ENCODE results near the gene LRRFIP2.

Gene LRRFIP2

DNA sequence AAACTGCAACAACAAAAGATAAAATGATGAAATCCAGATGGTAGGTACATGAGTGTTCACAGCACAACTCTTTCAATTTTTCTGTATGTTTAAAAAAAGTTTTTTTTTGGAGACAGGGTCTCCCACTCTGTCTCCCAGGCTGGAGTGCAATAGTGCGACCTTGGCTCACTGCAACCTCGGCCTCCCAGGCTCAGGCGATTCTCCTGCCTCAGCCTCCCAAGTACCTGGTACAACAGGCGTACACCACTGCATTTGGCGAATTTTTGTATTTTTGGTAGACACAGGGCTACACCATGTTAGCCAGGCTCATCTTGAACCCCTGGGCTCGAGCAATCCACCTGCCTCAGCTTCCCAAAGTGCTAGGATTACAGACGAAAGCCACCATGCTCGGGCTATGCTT is 18.6 kb downstream of the LRRFIP2 start:
- no peaks in the 10 kb centered on the region for H3K27me3 ChIP-seq (ENCODE audit: insufficient read depth, poor library complexity, severe bottlenecking)
- no peak for DNase-seq (ENCODE audit: low read depth in 1 of 2, low spot score in 1 of 2)
- TF ChIP-seq REST (IDR thresholded peaks at IDR 0.05; ENCODE audit: insufficient replicate concordance, low read depth) = no peak
- TF ChIP-seq GABPA (IDR thresholded peaks at IDR 0.05; ENCODE audit: low read depth) = no peak
- no peak for TF ChIP-seq POLR2AphosphoS5 (IDR thresholded peaks at IDR 0.05; ENCODE audit: low read depth)
- TF ChIP-seq SPI1 (IDR thresholded peaks at IDR 0.05; ENCODE audit: borderline replicate concordance, low read depth) = no peak
- TF ChIP-seq, protein P1, sequence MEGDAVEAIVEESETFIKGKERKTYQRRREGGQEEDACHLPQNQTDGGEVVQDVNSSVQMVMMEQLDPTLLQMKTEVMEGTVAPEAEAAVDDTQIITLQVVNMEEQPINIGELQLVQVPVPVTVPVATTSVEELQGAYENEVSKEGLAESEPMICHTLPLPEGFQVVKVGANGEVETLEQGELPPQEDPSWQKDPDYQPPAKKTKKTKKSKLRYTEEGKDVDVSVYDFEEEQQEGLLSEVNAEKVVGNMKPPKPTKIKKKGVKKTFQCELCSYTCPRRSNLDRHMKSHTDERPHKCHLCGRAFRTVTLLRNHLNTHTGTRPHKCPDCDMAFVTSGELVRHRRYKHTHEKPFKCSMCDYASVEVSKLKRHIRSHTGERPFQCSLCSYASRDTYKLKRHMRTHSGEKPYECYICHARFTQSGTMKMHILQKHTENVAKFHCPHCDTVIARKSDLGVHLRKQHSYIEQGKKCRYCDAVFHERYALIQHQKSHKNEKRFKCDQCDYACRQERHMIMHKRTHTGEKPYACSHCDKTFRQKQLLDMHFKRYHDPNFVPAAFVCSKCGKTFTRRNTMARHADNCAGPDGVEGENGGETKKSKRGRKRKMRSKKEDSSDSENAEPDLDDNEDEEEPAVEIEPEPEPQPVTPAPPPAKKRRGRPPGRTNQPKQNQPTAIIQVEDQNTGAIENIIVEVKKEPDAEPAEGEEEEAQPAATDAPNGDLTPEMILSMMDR (IDR thresholded peaks at IDR 0.05; ENCODE audit: insufficient read depth, low read length) = no peak
- no peak overlapping the region for H3K4me3 ChIP-seq (replicated peaks; ENCODE audit: insufficient read depth, low read length)
- H3K27ac ChIP-seq (replicated peaks) = no peak overlapping the region

DNA sequence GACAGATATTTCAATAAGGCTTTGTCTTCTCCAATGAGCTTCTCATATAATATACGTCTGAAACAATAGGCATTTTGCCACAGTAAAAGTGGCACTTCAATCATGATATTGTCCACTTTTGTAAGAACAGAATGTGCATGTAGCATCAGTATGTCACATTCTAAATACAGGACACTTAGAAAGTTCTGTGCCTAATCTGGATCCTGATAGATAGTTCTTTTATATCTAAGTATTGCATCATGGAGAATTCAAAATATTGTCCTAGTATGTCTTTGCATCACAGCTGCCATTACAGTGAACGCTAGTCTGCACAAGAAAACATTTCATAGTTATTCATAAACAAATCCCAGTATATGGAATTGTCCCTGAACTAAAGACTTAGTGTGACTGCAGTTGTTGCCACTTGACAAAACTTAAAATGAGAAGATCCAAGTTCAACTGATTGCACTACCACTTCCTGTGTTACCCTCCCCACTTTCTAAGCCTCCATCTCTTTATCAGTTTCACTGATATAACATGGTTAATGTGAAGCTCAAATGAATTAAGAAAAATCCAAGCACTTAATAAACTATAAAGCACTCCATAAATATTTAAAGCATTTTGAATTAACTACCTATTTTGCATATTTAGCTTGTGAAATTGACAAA is 19.6 kb downstream of the LRRFIP2 start:
- no peak for TF ChIP-seq SPI1 (IDR thresholded peaks at IDR 0.05; ENCODE audit: borderline replicate concordance, low read depth)
- no peak for TF ChIP-seq GABPA (IDR thresholded peaks at IDR 0.05; ENCODE audit: low read depth)
- TF ChIP-seq, protein P1 (IDR thresholded peaks at IDR 0.05; ENCODE audit: insufficient read depth, low read length) = no peak
- TF ChIP-seq POLR2AphosphoS5 (IDR thresholded peaks at IDR 0.05; ENCODE audit: low read depth) = no peak
- no peak for TF ChIP-seq REST (IDR thresholded peaks at IDR 0.05; ENCODE audit: insufficient replicate concordance, low read depth)
- DNase-seq (ENCODE audit: low read depth in 1 of 2, low spot score in 1 of 2) = no peak
- H3K27ac ChIP-seq (replicated peaks) = no peak overlapping the region

GRCh38 chr3:37150621-37151020 is 23.8 kb downstream of the LRRFIP2 start:
- no peak for TF ChIP-seq SPI1 (IDR thresholded peaks at IDR 0.05; ENCODE audit: borderline replicate concordance, low read depth)

More for the DNA sequence above, 19.6 kb downstream of the LRRFIP2 start:
- H3K4me3 ChIP-seq (replicated peaks; ENCODE audit: insufficient read depth, low read length) = no peak overlapping the region
- H3K27me3 ChIP-seq (ENCODE audit: insufficient read depth, poor library complexity, severe bottlenecking) = no peaks in the 10 kb centered on the region

GRCh38 chr3:37149257-37149656 is 25.1 kb downstream of the LRRFIP2 start:
- H3K27me3 ChIP-seq (ENCODE audit: insufficient read depth, poor library complexity, severe bottlenecking) = no peaks in the 10 kb centered on the region
- H3K4me3 ChIP-seq (replicated peaks; ENCODE audit: insufficient read depth, low read length) = no peak overlapping the region
- TF ChIP-seq POLR2AphosphoS5 (IDR thresholded peaks at IDR 0.05; ENCODE audit: low read depth) (no peak), SPI1 (IDR thresholded peaks at IDR 0.05; ENCODE audit: borderline replicate concordance, low read depth) (no peak), GABPA (IDR thresholded peaks at IDR 0.05; ENCODE audit: low read depth) (no peak), REST (IDR thresholded peaks at IDR 0.05; ENCODE audit: insufficient replicate concordance, low read depth) (no peak)
- TF ChIP-seq, protein P1 (IDR thresholded peaks at IDR 0.05; ENCODE audit: insufficient read depth, low read length) = no peak
- no peak for DNase-seq (ENCODE audit: low read depth in 1 of 2, low spot score in 1 of 2)
- H3K27ac ChIP-seq (replicated peaks) = peak overlapping the region; percentile 75; the same call in 1 of the 2 replicates

More at GRCh38 chr3:37150621-37151020, 23.8 kb downstream of the LRRFIP2 start:
- no peaks in the 10 kb centered on the region for H3K27me3 ChIP-seq (ENCODE audit: insufficient read depth, poor library complexity, severe bottlenecking)
- DNase-seq (ENCODE audit: low read depth in 1 of 2, low spot score in 1 of 2) = no peak
- H3K4me3 ChIP-seq (replicated peaks; ENCODE audit: insufficient read depth, low read length) = no peak overlapping the region
- no peak overlapping the region for H3K27ac ChIP-seq (replicated peaks)

Measured in HL-60 (cell line).